Caco-2 (cell line): ENCODE measurements around the gene CDCA8. TPM values are rescaled to one million over a fixed set of nuclear protein-coding genes. Genes with fewer than 3 reads are reported as not detected.

Experiments used
- BruUV-seq: library from RNA; stranded (reverse); fragments of 400-500 nt; replicated peaks from 2 replicates; lab custom pipeline; 2021; lab: Mats Ljungman, UMichigan
- CTCF ChIA-PET: fragments of 300-600 bp; sonication (Branson Sonifier 250); formaldehyde crosslinking; loops from one replicate; lab custom pipeline; 2022; ENCODE audit warnings: antibody characterized with exemption; lab: Charles Lee
- POLR2A ChIA-PET: fragments of 300-600 bp; sonication (Branson Sonifier 250); formaldehyde crosslinking; loops from one replicate; lab custom pipeline; 2022; ENCODE audit warnings: antibody characterized with exemption; lab: Charles Lee
- DNase-seq, 2 experiments: peaks; one replicate each; pipeline versions ENCODE4 v3.0.0 to v3.0.0-alpha.2; 2020 to 2022
- H3K27me3 ChIP-seq: replicated peaks from 2 replicates; pipeline ENCODE4 v1.6.0; 2011; ENCODE audit warnings: low read length; ENCODE audit not compliant: control insufficient read depth, insufficient read depth
- H3K36me3 ChIP-seq: 2 replicates; pipeline ENCODE4 v1.5.1; 2011; ENCODE audit warnings: low read length; ENCODE audit not compliant: control insufficient read depth, insufficient read depth
- H3K4me1 ChIP-seq: fragments of 250-450 bp; sonication (Bioruptor Pico); 2 replicates; pipeline ENCODE4 v1.5.1; 2020; ENCODE audit warnings: mild to moderate bottlenecking
- H3K4me3 ChIP-seq: 2 replicates; pipeline ENCODE4 v1.5.1; 2011; ENCODE audit warnings: low read depth, mild to moderate bottlenecking, control low read depth, low read length
- H3K9me3 ChIP-seq: fragments of 250-450 bp; sonication (Bioruptor Pico); 2 replicates; pipeline ENCODE4 v1.5.1; 2020; ENCODE audit warnings: mild to moderate bottlenecking, moderate library complexity
- H3K27ac Mint-ChIP-seq: one replicate; pipeline ENCODE4 v1.8.0; 2022; ENCODE audit warnings: mixed read lengths; ENCODE audit not compliant: unreplicated experiment
- H3K27me3 Mint-ChIP-seq: one replicate; pipeline ENCODE4 v1.8.0; 2022; ENCODE audit warnings: mixed read lengths; ENCODE audit not compliant: insufficient read depth, unreplicated experiment
- H3K36me3 Mint-ChIP-seq: one replicate; pipeline ENCODE4 v1.8.0; 2022; ENCODE audit warnings: mild to moderate bottlenecking, mixed read lengths; ENCODE audit not compliant: insufficient read depth, unreplicated experiment
- H3K4me1 Mint-ChIP-seq: one replicate; pipeline ENCODE4 v1.8.0; 2022; ENCODE audit warnings: low read depth, mixed read lengths; ENCODE audit not compliant: unreplicated experiment
- H3K4me3 Mint-ChIP-seq: one replicate; pipeline ENCODE4 v1.8.0; 2022; ENCODE audit warnings: mild to moderate bottlenecking, moderate library complexity, mixed read lengths; ENCODE audit not compliant: unreplicated experiment
- H3K9me3 Mint-ChIP-seq: one replicate; pipeline ENCODE4 v1.8.0; 2022; ENCODE audit warnings: mixed read lengths; ENCODE audit not compliant: unreplicated experiment
- intact Hi-C: fragments of 100-400 bp; cut with micrococcal nuclease; formaldehyde crosslinking; loops from one replicate; pipeline ENCODE4 v1.10.0; 2022; ENCODE audit not compliant: unreplicated experiment
- total RNA-seq: library from RNA; stranded (reverse); gene quantifications from 2 replicates; pipeline ENCODE4 v1.2.3, GENCODE V29; 2022
- TF ChIP-seq, protein P1 (sequence below), 2 experiments: fragments of 200-600 bp in 1 of 2; IDR thresholded peaks; 1 replicate in 1 of 2; 2 replicates in 1 of 2; pipeline versions ENCODE4 v1.5.1 to v1.8.0; 2011 to 2022; ENCODE audit warnings: antibody characterized with exemption in 1 of 2, control low read depth in 1 of 2, inconsistent platforms in 1 of 2, low read depth in 1 of 2, low read length in 1 of 2, mild to moderate bottlenecking in 1 of 2, moderate library complexity in 1 of 2; ENCODE audit not compliant: insufficient read depth in 1 of 2, severe bottlenecking in 1 of 2, unreplicated experiment in 1 of 2

CDCA8 gene
- total RNA-seq, 1 experiment from 2014 or later, result 37.0 TPM

DNA sequence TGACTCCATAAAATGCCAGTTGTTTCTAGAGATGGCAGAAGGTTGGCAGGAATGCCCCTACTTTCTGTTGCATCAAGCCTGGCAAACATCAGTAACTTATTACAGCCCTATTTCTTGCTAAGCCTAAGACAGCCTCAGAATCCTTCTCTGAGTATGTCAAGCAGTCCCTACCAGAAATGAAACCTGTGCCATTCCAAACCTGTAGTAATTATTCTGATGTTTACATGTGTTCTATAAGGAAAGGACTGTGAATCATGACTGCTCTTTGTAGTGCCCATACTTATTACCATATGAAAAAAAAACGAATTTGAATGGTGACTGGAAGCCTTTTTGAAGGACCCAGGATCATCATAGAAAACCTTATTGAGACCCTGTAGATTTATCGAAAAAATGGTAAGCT lies 5.4 kb downstream of the CDCA8 start:
- TF ChIP-seq, protein P1, sequence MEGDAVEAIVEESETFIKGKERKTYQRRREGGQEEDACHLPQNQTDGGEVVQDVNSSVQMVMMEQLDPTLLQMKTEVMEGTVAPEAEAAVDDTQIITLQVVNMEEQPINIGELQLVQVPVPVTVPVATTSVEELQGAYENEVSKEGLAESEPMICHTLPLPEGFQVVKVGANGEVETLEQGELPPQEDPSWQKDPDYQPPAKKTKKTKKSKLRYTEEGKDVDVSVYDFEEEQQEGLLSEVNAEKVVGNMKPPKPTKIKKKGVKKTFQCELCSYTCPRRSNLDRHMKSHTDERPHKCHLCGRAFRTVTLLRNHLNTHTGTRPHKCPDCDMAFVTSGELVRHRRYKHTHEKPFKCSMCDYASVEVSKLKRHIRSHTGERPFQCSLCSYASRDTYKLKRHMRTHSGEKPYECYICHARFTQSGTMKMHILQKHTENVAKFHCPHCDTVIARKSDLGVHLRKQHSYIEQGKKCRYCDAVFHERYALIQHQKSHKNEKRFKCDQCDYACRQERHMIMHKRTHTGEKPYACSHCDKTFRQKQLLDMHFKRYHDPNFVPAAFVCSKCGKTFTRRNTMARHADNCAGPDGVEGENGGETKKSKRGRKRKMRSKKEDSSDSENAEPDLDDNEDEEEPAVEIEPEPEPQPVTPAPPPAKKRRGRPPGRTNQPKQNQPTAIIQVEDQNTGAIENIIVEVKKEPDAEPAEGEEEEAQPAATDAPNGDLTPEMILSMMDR (IDR thresholded peaks at IDR 0.05; ENCODE audit: insufficient read depth in 1 of 2, low read depth in 1 of 2, low read length in 1 of 2, severe bottlenecking in 1 of 2, unreplicated experiment in 1 of 2), result no peak
- CTCF ChIA-PET, result no interaction called here
- BruUV-seq, result no TSS peak
- POLR2A ChIA-PET, result no interaction called here
- Histone ChIP-seq H3K4me3 (no peak overlapping the region), H3K27me3 (no peaks in the 10 kb centered on the region), H3K9me3 (no peaks in the 10 kb centered on the region), H3K36me3 (no peaks in the 10 kb centered on the region), H3K4me1 (no peaks in the 10 kb centered on the region)
- peaks cover 42% of the 10 kb centered on the region for H3K36me3 Mint-ChIP-seq
- H3K9me3 Mint-ChIP-seq, result no peaks in the 10 kb centered on the region
- H3K27ac Mint-ChIP-seq, result no peak overlapping the region
- H3K4me1 Mint-ChIP-seq, result no peaks in the 10 kb centered on the region
- intact Hi-C loops, result no loop called here
- DNase-seq, result no peak
- H3K4me3 Mint-ChIP-seq, result no peak overlapping the region
- H3K27me3 Mint-ChIP-seq, result no peaks in the 10 kb centered on the region

DNA sequence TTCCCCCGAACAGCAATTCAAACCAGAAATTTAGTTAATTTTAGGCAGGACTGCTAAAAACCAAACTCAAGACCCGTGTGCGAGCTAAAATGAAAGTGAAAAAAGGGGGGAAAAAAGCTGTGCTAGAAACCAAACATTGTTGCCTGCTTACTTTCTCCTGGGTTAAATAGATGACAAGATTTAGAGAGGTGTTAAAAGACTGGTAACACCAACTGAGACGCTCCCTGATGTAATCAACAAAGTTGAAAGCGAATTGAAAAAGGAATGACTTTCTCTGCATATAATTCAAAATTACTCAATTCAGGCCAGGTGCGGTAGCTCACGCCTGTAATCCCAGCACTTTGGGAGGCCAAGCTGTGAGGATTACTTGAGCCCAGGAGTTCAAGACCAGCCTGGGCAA lies 6.8 kb downstream of the CDCA8 start:
- Histone ChIP-seq H3K4me3 (no peak overlapping the region), H3K27me3 (no peaks in the 10 kb centered on the region), H3K36me3 (no peaks in the 10 kb centered on the region), H3K4me1 (no peaks in the 10 kb centered on the region), H3K9me3 (no peaks in the 10 kb centered on the region)
- no peak for DNase-seq
- no TSS peak for BruUV-seq
- Mint-ChIP-seq H3K27me3 (no peaks in the 10 kb centered on the region), H3K4me1 (no peaks in the 10 kb centered on the region), H3K9me3 (no peaks in the 10 kb centered on the region), H3K27ac (no peak overlapping the region), H3K4me3 (no peak overlapping the region), H3K36me3 (peaks cover 52% of the 10 kb centered on the region)
- ChIA-PET POLR2A (no interaction called here), CTCF (no interaction called here)
- intact Hi-C loops, result no loop called here
- TF ChIP-seq, protein P1 (IDR thresholded peaks at IDR 0.05; ENCODE audit: insufficient read depth in 1 of 2, low read depth in 1 of 2, low read length in 1 of 2, severe bottlenecking in 1 of 2, unreplicated experiment in 1 of 2), result no peak

- ChIA-PET CTCF (no interaction called here), POLR2A (interaction anchor here (0.8 kb wide), 1 partner anchor 8 kb away, joined by 4 read pairs; no protein-coding TSS in a partner anchor)
- H3K36me3 ChIP-seq, result no peaks in the 10 kb centered on the region
These were observed 8.7 kb downstream of the CDCA8 start for GRCh38 chr1:37701051-37701450.

More at GRCh38 chr1:37701051-37701450, 8.7 kb downstream of the CDCA8 start:
- BruUV-seq, result no TSS peak
- H3K36me3 Mint-ChIP-seq, result peaks cover 50% of the 10 kb centered on the region
- no peaks in the 10 kb centered on the region for H3K27me3 Mint-ChIP-seq
- TF ChIP-seq, protein P1 (IDR thresholded peaks at IDR 0.05; ENCODE audit: insufficient read depth in 1 of 2, low read depth in 1 of 2, low read length in 1 of 2, severe bottlenecking in 1 of 2, unreplicated experiment in 1 of 2), result no peak
- no peak overlapping the region for H3K4me3 Mint-ChIP-seq
- intact Hi-C loops, result no loop called here
- Histone ChIP-seq H3K27me3 (no peaks in the 10 kb centered on the region), H3K9me3 (no peaks in the 10 kb centered on the region), H3K4me1 (no peaks in the 10 kb centered on the region), H3K4me3 (no peak overlapping the region)
- no peaks in the 10 kb centered on the region for H3K9me3 Mint-ChIP-seq
- DNase-seq, result no peak
- H3K27ac Mint-ChIP-seq, result no peak overlapping the region
- no peaks in the 10 kb centered on the region for H3K4me1 Mint-ChIP-seq
